Gastroesophageal sphincter (tissue), 4 donors: ENCODE measurements around the gene OVOL2. TPM values are rescaled to one million over a fixed set of nuclear protein-coding genes. Genes with fewer than 3 reads are reported as not detected.

ENCODE experiments used
- ATAC-seq: fragments of 150-250 bp; one replicate; pipeline ENCODE4 v1.9.1; 2016; ENCODE audit warnings: mild to moderate bottlenecking, moderate library complexity
- H3K27ac ChIP-seq, 4 donors: fragments of 200-600 bp; sonication (generic) in 3 of 4; 1 replicate in 3 of 4; 2 replicates in 1 of 4; pipeline ENCODE4 v1.5.1; 2016 to 2019
- H3K27me3 ChIP-seq: fragments of 200-600 bp; sonication (generic); one replicate; pipeline ENCODE4 v1.5.1; 2019
- H3K36me3 ChIP-seq, 2 donors: fragments of 200-600 bp; sonication (generic); one replicate each; pipeline ENCODE4 v1.5.1; 2019; ENCODE audit warnings: control low read depth in 1 of 2
- H3K4me1 ChIP-seq, 3 donors: fragments of 200-600 bp; sonication (generic); 1 replicate in 2 of 3; 2 replicates in 1 of 3; pipeline ENCODE4 v1.5.1; 2016 to 2019; ENCODE audit warnings: control low read depth in 2 of 3
- H3K4me3 ChIP-seq, 2 donors: fragments of 200-600 bp; sonication (generic); one replicate each; pipeline ENCODE4 v1.5.1; 2019; ENCODE audit warnings: mild to moderate bottlenecking in 1 of 2, moderate library complexity in 1 of 2
- H3K9me3 ChIP-seq, 3 donors: fragments of 200-600 bp; sonication (generic); one replicate each; pipeline ENCODE4 v1.5.1; 2017 to 2019; ENCODE audit warnings: control low read depth in 2 of 3
- CTCF ChIP-seq, 4 experiments: fragments of 200-600 bp in 2 of 4; fragments of 450-650 bp in 2 of 4; sonication (generic) in 1 of 4; IDR thresholded peaks; one replicate each; pipeline ENCODE4 v1.5.1; 2017 to 2019; ENCODE audit warnings: antibody characterized with exemption in 4 of 4, mild to moderate bottlenecking in 2 of 4, moderate library complexity in 2 of 4
- EP300 ChIP-seq: sonication (generic); formaldehyde crosslinking; IDR thresholded peaks from one replicate; pipeline ENCODE4 v1.6.1; 2017; ENCODE audit warnings: antibody characterized with exemption, mild to moderate bottlenecking
- POLR2A ChIP-seq, 2 donors: fragments of 450-650 bp; IDR thresholded peaks; one replicate each; pipeline ENCODE4 v1.6.1; 2017; ENCODE audit warnings: antibody characterized with exemption in 2 of 2, mild to moderate bottlenecking in 2 of 2, moderate library complexity in 1 of 2
- POLR2AphosphoS5 ChIP-seq: sonication (generic); formaldehyde crosslinking; IDR thresholded peaks from one replicate; pipeline ENCODE4 v1.6.1; 2017; ENCODE audit warnings: antibody characterized with exemption
- WGBS, 2 donors: methylation state at CpG; one replicate each; pipeline ENCODE4 v1.1.5; 2018; ENCODE audit warnings: low coverage in 1 of 2; 5-methylcytosine and 5-hydroxymethylcytosine counted together
- total RNA-seq, 4 donors: library from RNA; depleted of rRNA; stranded (reverse); fragments of >200 nt; gene quantifications; one replicate each; pipeline ENCODE4 v1.1.0, GENCODE V29; 2016

The OVOL2 gene
- total RNA-seq, 4 donors from 2014 or later: 0.69 TPM; not detected in 3

GRCh38 chr20:18007534-18008292 lies 50.0 kb downstream of the OVOL2 start:
- H3K4me3 ChIP-seq: no peak overlapping the region
- no peaks in the 10 kb centered on the region for H3K27me3 ChIP-seq
- H3K27ac ChIP-seq: peak overlapping the region in 3 of 4 donors; percentile 79 to 84 (median 80)
- WGBS, 2 donors: 51 to 75% methylated on average over 5 to 7 of the region's 19 CpGs
- peak; percentile 17 for ATAC-seq
- H3K9me3 ChIP-seq: no peaks in the 10 kb centered on the region
- peaks cover 0 to 43% (median 10%) of the 10 kb centered on the region in 3 donors for H3K4me1 ChIP-seq
- no peak for TF ChIP-seq EP300
- no peak for TF ChIP-seq POLR2AphosphoS5
- TF ChIP-seq POLR2A (IDR thresholded peaks at IDR 0.05): no peak
- TF ChIP-seq CTCF (IDR thresholded peaks at IDR 0.05): no peak
- H3K36me3 ChIP-seq: no peaks in the 10 kb centered on the region

- WGBS, 2 donors: 85 to 100% methylated on average over 2 to 7 of the region's 7 CpGs
- no peak for ATAC-seq
Observed at GRCh38 chr20:18006684-18007083, 51.0 kb downstream of the OVOL2 start.

GRCh38 chr20:18005990-18006364 lies 51.7 kb downstream of the OVOL2 start:
- peaks cover 0 to 55% (median 10%) of the 10 kb centered on the region in 3 donors for H3K4me1 ChIP-seq
- 23 to 35% methylated on average over 4 to 5 of the region's 6 CpGs for WGBS, 2 donors
- no peaks in the 10 kb centered on the region for H3K36me3 ChIP-seq
- H3K27me3 ChIP-seq: no peaks in the 10 kb centered on the region
- peak; percentile 55 for ATAC-seq
- H3K27ac ChIP-seq: peak overlapping the region in 3 of 4 donors; percentile 79 to 84 (median 80)
- no peak for TF ChIP-seq EP300
- no peak for TF ChIP-seq POLR2A (IDR thresholded peaks at IDR 0.05)
- no peak for TF ChIP-seq CTCF (IDR thresholded peaks at IDR 0.05)
- peak; percentile 57 for TF ChIP-seq POLR2AphosphoS5
- H3K4me3 ChIP-seq: no peak overlapping the region
- no peaks in the 10 kb centered on the region for H3K9me3 ChIP-seq

More at GRCh38 chr20:18006684-18007083, 51.0 kb downstream of the OVOL2 start:
- H3K4me1 ChIP-seq: peaks cover 0 to 48% (median 10%) of the 10 kb centered on the region in 3 donors
- no peak overlapping the region for H3K4me3 ChIP-seq
- TF ChIP-seq CTCF (IDR thresholded peaks at IDR 0.05) (no peak), EP300 (no peak), POLR2AphosphoS5 (no peak)
- H3K9me3 ChIP-seq: no peaks in the 10 kb centered on the region
- H3K36me3 ChIP-seq: no peaks in the 10 kb centered on the region
- H3K27ac ChIP-seq: peak overlapping the region; percentile 43 to 84 (median 78)
- H3K27me3 ChIP-seq: no peaks in the 10 kb centered on the region

GRCh38 chr20:18005170-18005989 lies 52.3 kb downstream of the OVOL2 start:
- Histone ChIP-seq H3K27ac (peak overlapping the region in 3 of 4 donors; percentile 79 to 84 (median 80)), H3K4me3 (no peak overlapping the region), H3K9me3 (no peaks in the 10 kb centered on the region), H3K27me3 (no peaks in the 10 kb centered on the region), H3K4me1 (peaks cover 0 to 58% (median 10%) of the 10 kb centered on the region in 3 donors), H3K36me3 (no peaks in the 10 kb centered on the region)
- WGBS, 2 donors: 77 to 100% methylated on average over 1 to 5 of the region's 21 CpGs
- TF ChIP-seq POLR2A (IDR thresholded peaks at IDR 0.05) (no peak), EP300 (no peak)
- ATAC-seq: no peak

- TF ChIP-seq POLR2AphosphoS5: no peak
- no peak for TF ChIP-seq CTCF (IDR thresholded peaks at IDR 0.05)
- no peak for TF ChIP-seq POLR2A (IDR thresholded peaks at IDR 0.05)
- no peak for TF ChIP-seq EP300
- 69 to 72% methylated on average over 4 to 6 of the region's 8 CpGs for WGBS, 2 donors
- Histone ChIP-seq H3K4me3 (no peak overlapping the region), H3K27me3 (no peaks in the 10 kb centered on the region), H3K4me1 (peaks cover 0 to 58% (median 10%) of the 10 kb centered on the region in 3 donors), H3K36me3 (no peaks in the 10 kb centered on the region), H3K27ac (peak overlapping the region in 3 of 4 donors; percentile 79 to 84 (median 80)), H3K9me3 (no peaks in the 10 kb centered on the region)
- peak; percentile 31 for ATAC-seq
Observed at GRCh38 chr20:18004384-18005031, 53.2 kb downstream of the OVOL2 start.
